Measurements from ENCODE around the gene TSHZ3. TPM values are rescaled to one million over a fixed set of nuclear protein-coding genes. Genes with fewer than 3 reads are reported as not detected.

The TSHZ3 gene
- total RNA-seq, 1 experiment from 2014 or later: 2.9 TPM

DNA sequence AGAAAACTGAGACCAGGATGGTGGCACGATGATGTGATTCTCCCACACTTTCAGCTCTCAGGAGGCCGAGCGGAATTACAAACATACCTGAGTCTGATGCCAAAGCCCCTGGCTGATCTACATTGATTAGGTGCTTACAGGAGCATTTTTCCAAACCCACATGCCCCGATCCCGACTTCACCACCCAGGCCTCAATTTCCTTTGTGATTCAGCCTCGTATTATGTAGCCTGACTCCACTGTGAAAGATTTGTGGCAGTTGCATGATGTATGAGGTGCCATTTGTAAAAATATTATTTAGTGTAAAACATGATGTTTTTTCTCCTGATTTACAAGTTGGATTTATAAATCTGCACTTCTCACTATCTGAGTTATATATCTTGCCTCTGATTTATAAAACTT, 118.0 kb downstream of the TSHZ3 start:
- DNase-seq (ENCODE audit: low read depth): no peak

DNA sequence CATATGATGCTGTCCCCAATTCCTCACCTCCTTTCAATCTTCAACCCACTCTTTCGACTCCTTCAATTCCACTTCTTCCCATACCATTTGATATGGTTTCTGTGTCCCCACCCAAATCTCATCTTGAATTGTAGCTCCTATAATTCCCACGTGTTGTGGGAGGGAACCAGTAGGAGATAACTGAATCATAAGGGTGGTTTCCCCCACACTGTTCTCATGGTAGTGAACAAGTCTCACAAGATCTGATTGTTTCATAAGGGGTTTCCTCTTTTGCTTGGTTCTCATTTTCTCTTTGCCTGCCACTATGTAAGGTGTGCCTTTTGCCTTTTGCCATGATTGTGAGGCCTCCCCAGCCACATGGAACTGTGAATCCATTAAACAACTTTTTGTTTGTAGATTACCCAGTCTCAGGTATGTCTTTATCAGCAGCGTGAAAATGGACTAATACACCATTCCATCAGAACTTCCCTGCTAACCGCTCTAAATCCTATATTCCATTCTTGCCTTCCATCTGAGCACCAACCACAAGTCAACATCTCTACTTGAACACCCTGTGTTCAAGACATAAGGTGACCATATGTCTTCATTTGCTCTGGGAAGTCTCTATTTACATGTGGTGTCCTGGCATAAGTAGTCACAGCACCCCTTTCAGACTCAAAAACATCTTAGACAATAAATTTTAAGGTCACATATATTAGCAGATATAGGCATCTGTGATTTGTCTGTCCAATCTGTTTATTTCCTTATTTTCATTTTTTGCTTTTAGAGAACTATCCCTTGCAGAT, 122.9 kb downstream of the TSHZ3 start:
- no peak for DNase-seq (ENCODE audit: low read depth)
